Testis (tissue), 3 donors: ENCODE results near the gene TMEM18. TPM values are rescaled to one million over a fixed set of nuclear protein-coding genes. Genes with fewer than 3 reads are reported as not detected.
"Not testable (repeated sequence)": the region's sequence is repeated elsewhere in the genome, so short reads cannot be mapped to it uniquely, and the experiment has no call there.

Source experiments
- DNase-seq: peaks from one replicate; pipeline ENCODE4 v3.0.0-alpha.2; 2019
- H3K27ac ChIP-seq, 2 donors: fragments of 200-600 bp; sonication (generic); one replicate each; pipeline ENCODE4 v1.5.1; 2019
- H3K27me3 ChIP-seq: fragments of 200-600 bp; sonication (generic); one replicate; pipeline ENCODE4 v1.5.1; 2019
- H3K36me3 ChIP-seq: fragments of 200-600 bp; sonication (generic); one replicate; pipeline ENCODE4 v1.5.1; 2017; ENCODE audit warnings: low read depth; ENCODE audit errors: missing control alignments
- H3K4me1 ChIP-seq: fragments of 200-600 bp; sonication (generic); one replicate; pipeline ENCODE4 v1.5.1; 2019
- H3K4me3 ChIP-seq, 2 donors: fragments of 200-600 bp; sonication (generic); one replicate each; pipeline ENCODE4 v1.5.1; 2017 to 2019
- H3K9me3 ChIP-seq: fragments of 200-600 bp; sonication (generic); one replicate; pipeline ENCODE4 v1.5.1; 2017
- CTCF ChIP-seq, 3 experiments: fragments of 450-650 bp in 2 of 3; fragments of 200-600 bp in 1 of 3; sonication (generic) in 1 of 3; IDR thresholded peaks; one replicate each; pipeline ENCODE4 v1.5.1; 2016 to 2019; ENCODE audit warnings: antibody characterized with exemption in 3 of 3, mild to moderate bottlenecking in 2 of 3, moderate library complexity in 1 of 3
- POLR2A ChIP-seq: fragments of 450-650 bp; IDR thresholded peaks from one replicate; pipeline ENCODE4 v1.6.1; 2017; ENCODE audit warnings: antibody characterized with exemption, mild to moderate bottlenecking, moderate library complexity
- WGBS, 2 donors: methylation state at CpG; one replicate each; pipeline ENCODE4 v1.1.5; 2018; 5-methylcytosine and 5-hydroxymethylcytosine counted together
- intact Hi-C: fragments of 100-400 bp; cut with DNase I; formaldehyde crosslinking; loops from one replicate; pipeline ENCODE4 v1.15.1; 2023; ENCODE audit warnings: low total_unique reads
- polyA plus RNA-seq: library from polyadenylated mRNA; stranded (reverse); fragments of 350-450 nt; fragmentation: Illumina TruSeq; extraction: RNeasy Lipid Tissue Mini Kit (QIAGEN cat#74804); gene quantifications from one replicate; pipeline ENCODE4 v1.2.3, GENCODE V29; 2014; ENCODE audit warnings: low read depth, low replicate concordance; ENCODE audit not compliant: insufficient read depth
- total RNA-seq, 2 donors: library from RNA; depleted of rRNA; stranded (reverse); fragments of >200 nt; gene quantifications; one replicate each; pipeline ENCODE4 v1.2.3, GENCODE V29; 2016

TMEM18 gene
- total and polyA plus RNA-seq, 3 donors from 2014 or later, result 18.0 to 30.5 (median 25.8) TPM

DNA sequence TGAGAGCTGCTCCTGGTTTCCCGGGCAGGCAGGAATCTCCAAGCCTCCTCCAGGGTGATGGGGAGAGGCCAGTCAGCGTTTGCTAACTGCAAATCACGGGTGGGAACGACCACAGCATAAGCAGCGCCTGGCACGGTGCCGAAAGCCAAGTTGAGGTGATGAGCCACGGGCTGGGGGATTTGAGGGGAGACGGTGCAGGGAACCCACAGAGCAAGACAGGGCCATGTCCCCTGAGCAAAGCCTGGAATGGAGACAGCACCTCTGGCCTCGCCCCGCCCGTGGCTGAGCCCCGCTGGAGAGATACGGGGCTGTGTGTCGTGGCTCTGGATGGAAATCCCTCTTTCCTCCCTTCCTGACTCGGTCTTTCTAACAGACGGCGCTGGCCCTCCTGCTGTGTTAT is 31.5 kb upstream of the TMEM18 start:
- Histone ChIP-seq H3K4me3 (peak overlapping the region; percentile 31 to 32), H3K4me1 (peaks cover 6% of the 10 kb centered on the region), H3K36me3 (no peaks in the 10 kb centered on the region), H3K27ac (peak overlapping the region; percentile 48 to 82), H3K9me3 (no peaks in the 10 kb centered on the region), H3K27me3 (no peaks in the 10 kb centered on the region)
- DNase-seq, result peak; percentile 43
- WGBS, 2 donors, result 28% methylated on average over 14 to 18 of the region's 18 CpGs
- TF ChIP-seq POLR2A (no peak), CTCF (IDR thresholded peaks at IDR 0.05) (no peak)
- intact Hi-C loops, result no loop called here

- WGBS, 2 donors, result 83 to 91% methylated on average over 7 of the region's 7 CpGs
- Histone ChIP-seq H3K4me1 (peaks cover 6% of the 10 kb centered on the region), H3K4me3 (no peak overlapping the region), H3K9me3 (no peaks in the 10 kb centered on the region), H3K36me3 (no peaks in the 10 kb centered on the region), H3K27ac (no peak overlapping the region), H3K27me3 (no peaks in the 10 kb centered on the region)
- TF ChIP-seq POLR2A (no peak), CTCF (IDR thresholded peaks at IDR 0.05) (no peak)
- intact Hi-C loops, result no loop called here
- no peak for DNase-seq
Measured at GRCh38 chr2:705971-706511, 28.8 kb upstream of the TMEM18 start.

- not testable (repeated sequence) for H3K27ac ChIP-seq
Measured at GRCh38 chr2:702765-703164, 25.6 kb upstream of the TMEM18 start.

GRCh38 chr2:696999-697627 is 19.9 kb upstream of the TMEM18 start:
- H3K4me3 ChIP-seq, result no peak overlapping the region
- no peaks in the 10 kb centered on the region for H3K36me3 ChIP-seq
- intact Hi-C loops, result no loop called here
- WGBS, 2 donors, result 89 to 91% methylated on average over 11 of the region's 11 CpGs
- H3K27ac ChIP-seq, result no peak overlapping the region
- H3K4me1 ChIP-seq, result no peaks in the 10 kb centered on the region
- H3K9me3 ChIP-seq, result no peaks in the 10 kb centered on the region
- no peaks in the 10 kb centered on the region for H3K27me3 ChIP-seq
- no peak for DNase-seq
- TF ChIP-seq POLR2A, result no peak

More at GRCh38 chr2:702765-703164, 25.6 kb upstream of the TMEM18 start:
- 49 to 79% methylated on average over 7 to 8 of the region's 8 CpGs for WGBS, 2 donors
- intact Hi-C loops, H3K9me3 ChIP-seq, DNase-seq, H3K4me3 ChIP-seq, H3K27me3 ChIP-seq, H3K4me1 ChIP-seq, H3K36me3 ChIP-seq: not testable (repeated sequence)

GRCh38 chr2:696463-696862 is 19.3 kb upstream of the TMEM18 start:
- 83 to 85% methylated on average over 5 of the region's 5 CpGs for WGBS, 2 donors

More at GRCh38 chr2:696463-696862, 19.3 kb upstream of the TMEM18 start:
- Histone ChIP-seq H3K4me3 (no peak overlapping the region), H3K4me1 (no peaks in the 10 kb centered on the region), H3K9me3 (no peaks in the 10 kb centered on the region), H3K36me3 (no peaks in the 10 kb centered on the region), H3K27me3 (no peaks in the 10 kb centered on the region), H3K27ac (no peak overlapping the region)
- TF ChIP-seq CTCF (IDR thresholded peaks at IDR 0.05) (no peak), POLR2A (no peak)
- intact Hi-C loops, result no loop called here
- DNase-seq, result no peak
